Stimulated activated CD4-positive, alpha-beta T cell treated with anti-CD3 and anti-CD28 coated beads, Interleukin-1b, Interleukin-23, amount 100 ng/mL, for 4 hours (primary cell): ENCODE results near the gene CDKN2C.
"Not testable (repeated sequence)": the region's sequence is repeated elsewhere in the genome, so short reads cannot be mapped to it uniquely, and the experiment has no call there.

ENCODE experiments used
- DNase-seq, 2 donors: peaks; one replicate each; pipeline ENCODE4 v3.0.0-alpha.2; 2020; ENCODE audit warnings: low read depth in 2 of 2

CDKN2C gene

DNA sequence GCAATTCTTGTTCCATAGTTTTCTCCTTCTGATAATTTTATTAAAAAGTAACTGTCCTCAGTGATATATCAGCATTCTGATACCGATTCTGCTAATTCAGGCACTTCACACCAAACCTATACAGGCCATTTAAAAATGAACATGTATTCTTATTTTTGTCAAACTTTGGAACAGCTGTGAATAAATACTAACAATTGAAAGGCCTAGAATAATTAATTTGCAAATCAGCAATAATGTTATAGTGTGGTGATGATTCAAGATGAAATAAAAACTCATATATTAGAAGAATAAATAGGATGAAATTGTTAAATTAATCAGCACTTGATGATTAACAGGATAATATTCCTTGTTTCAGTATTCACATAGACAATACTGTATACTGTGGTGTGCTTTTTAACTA, 9.9 kb downstream of the CDKN2C start:
- DNase-seq = no peak

DNA sequence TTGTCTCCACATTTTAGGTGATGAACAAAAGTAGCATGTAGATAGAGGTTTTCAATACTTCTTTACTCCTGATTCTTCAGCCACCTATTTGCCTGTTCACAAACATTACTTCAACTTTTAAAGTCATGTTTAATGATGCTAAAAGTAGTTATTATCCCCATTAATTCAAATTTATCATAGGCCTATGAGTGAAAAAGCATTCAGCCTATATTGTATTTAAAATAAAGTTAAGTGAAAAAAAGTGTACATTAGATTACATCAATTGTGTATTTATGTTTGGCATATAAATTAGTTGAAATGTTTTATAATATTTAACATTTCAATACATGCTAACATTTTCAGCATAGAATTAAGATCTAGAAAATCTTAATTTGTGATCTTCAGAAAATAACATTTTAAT, 10.5 kb downstream of the CDKN2C start:
- DNase-seq = no peak

DNA sequence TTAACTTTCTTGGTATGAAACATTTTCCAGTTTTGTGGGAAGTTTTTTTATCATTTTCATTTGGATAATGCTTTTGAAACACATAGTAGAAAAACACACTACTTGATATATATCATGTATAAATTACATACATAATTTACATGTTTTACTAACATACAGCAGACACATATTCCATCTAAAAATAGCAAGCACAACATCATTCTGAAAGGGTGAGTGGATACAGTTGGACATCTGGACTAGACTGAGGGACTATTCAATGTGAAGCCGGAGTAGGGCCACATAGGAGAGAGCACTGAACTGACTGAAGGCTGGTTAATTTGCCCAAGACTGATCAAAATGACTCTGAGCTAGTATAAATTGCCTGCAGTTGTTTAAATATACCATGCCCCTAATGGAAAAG, 11.7 kb downstream of the CDKN2C start:
- DNase-seq = no peak

DNA sequence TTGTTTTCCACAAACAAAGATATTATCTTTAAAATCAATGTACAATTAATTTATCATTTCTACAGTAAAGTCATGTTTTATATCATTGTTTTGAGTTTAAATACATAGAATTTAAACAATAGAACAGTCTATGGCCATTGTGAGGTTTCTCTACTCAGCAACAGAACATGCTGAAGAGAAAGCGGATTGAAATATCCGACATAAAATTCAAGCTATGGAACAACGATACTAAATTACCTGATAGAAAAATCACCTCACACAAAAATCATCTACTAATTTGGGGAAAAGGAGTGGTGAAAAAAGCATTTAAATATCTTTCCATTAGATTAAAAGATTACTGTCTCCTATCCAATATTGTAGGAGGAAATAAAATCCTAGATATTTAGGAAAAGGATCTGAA, 12.6 kb downstream of the CDKN2C start:
- DNase-seq = no peak

DNA sequence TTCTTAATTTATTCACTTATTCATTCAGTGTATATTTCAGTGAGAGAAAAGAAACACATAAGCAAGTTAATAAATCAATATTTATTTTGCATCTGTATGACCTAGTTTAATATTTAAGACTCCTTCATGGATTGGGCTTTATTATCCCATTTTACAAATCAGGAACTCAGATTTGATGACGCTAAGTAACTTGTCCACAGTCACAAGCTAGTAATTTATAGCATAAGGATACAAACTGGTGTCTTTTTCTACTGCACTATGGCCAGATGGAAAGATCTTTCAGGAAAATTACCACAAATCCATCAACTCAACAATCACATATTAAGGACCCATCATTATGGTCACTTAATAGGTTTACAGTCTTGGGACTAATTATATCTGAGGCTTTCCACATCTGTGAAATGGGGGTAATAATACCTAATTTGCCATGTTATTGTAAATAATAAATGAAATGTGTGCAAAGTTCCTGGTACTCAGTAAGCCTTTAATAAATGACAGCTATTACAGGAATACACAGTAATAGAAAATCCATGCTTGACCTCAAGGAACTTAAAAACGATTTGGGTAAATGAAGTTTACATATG, 13.3 kb downstream of the CDKN2C start:
- no peak for DNase-seq

DNA sequence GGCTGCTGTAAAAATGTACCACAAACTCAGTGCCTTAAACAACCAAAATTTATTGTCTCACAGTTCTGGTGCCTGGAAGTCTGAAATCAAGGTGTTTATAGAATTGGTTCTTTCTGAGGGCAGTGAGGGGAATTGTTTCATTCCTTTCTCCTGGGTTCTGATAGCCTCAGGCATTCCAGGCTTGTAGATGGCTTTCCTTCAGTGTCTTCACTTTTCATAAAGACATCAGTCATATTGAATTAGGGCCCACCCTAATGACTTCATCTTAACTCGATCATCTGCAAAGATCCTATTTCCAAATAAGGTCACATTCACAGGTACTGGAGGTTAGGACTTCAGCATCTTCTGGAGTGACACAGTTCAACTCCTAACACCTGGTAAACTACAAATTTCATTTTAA, 15.0 kb downstream of the CDKN2C start:
- DNase-seq = no peak

DNA sequence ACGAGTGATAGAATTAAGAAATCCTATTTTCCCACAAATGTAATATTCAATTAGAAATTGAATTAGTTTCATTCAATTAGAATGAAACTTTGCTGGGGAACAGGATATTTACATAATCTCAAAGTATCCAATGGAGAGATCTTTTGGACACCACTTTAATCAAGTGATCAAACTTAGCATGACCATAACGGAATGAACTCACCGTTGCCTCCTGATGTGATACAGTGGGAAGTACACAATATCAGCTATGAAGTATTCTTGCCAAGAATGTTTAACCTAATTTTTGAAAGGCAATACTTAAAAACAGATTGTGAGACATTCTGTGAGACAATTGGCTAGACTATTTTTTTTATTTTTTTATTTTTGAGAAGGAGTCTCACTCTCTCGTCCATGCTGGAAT, 16.6 kb downstream of the CDKN2C start:
- DNase-seq = no peak

DNA sequence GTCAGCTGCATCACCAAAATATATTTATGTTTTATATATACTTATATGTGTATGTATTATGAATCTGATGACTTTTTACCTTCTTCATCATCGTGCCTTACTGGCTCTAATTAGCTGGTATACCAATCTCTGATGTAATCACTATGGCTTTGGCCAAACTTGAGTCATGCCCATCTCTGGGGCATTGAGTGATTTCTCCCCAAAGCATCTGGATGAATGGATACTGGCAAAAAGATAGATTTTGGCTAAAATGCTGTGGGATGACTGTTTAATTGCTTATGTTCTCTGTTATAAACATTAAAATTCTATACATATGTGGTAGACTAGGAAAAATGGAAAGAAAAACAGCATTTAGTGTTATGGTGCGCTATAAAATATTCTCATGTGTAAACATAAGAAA, 19.6 kb downstream of the CDKN2C start:
- DNase-seq = no peak

DNA sequence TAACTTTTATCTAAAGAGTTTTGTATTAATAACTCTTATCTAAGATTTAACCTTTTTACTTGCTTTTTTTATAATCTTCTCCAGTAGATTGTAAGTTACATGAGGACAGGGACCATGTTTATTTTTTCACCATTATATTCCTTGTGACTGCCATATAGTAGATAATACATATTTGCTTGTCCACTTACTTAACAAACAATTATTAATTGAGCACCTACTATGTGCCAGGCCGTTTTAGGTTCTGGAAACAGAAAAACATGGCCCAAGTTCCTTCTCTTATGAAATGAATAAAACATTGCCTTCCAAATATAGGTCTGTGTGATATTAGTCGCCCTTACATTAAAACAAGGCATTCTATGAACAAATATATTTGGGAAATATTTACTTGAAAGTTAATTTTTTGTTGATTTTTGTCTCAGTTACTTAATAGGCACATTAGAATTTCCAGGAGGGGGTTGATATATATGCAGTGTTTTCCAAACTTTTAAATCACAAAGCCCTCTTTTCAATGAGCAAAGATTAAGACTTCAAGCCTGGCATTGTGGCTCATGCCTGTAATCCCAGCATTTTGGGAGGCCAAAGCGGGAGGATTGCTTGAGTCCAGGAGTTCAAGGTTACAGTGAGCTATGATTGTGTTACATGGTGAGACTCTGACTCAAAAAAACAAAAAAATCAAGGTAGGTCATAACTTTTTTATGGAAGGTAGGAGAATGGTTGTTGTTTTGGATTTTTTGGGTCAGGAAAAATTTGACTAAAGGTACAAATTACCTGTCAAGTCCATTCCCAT, 22.7 kb downstream of the CDKN2C start:
- no peak for DNase-seq

DNA sequence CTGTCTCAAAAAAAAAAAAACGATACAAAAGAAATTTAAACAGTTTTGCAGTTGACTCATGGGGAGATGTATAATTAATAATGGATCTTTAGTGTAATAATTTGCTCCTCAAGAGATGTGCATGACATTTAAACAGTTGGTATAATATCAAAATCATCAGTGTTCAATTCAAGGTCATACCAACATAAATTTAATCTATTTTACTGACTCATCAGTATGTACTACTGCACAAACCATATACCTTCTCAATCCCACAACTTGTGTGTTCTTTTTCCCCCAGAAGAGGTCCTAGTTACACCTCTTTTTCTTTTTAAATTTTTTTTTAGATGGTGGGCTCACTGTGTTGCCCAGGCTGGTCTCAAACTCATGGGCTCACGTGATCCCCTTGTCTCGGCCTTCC, 23.6 kb downstream of the CDKN2C start:
- no peak for DNase-seq

DNA sequence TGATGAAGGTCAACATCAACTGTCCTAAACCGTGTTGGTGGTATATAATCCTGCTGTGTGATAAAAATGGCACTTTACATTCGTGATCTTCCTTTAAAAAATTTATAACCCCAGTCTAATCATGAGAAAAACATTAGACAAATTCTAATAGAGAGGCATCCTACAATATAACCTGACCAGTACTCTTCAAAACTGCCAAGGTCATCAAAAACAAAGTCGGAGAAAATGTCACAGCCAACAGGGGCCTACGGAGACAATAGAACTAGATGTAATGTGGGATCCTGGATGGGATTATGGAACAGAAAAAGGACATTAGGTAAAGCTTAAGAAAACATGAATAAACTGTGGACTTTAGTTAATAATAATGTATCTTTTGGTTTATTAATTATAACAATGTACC, 25.0 kb downstream of the CDKN2C start:
- DNase-seq = no peak

DNA sequence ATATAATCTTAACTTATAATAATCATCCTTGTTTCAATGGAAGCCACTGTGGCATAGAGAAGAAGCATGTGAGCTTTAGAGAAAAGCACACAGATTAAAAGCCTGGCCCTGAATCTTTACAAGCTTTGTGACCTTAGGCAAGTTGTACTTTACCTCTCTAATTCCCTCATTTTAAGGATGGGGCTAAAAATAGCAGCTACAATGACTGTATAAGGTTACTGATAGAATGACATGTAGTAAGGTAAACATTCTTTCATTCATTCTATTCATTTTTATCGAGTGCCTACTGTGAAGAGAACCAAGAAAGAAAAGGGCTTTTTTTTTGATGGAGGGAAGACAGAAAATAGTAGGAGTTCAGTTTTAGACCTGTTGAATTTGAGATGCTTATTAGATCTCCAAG, 25.6 kb downstream of the CDKN2C start:
- no peak for DNase-seq

DNA sequence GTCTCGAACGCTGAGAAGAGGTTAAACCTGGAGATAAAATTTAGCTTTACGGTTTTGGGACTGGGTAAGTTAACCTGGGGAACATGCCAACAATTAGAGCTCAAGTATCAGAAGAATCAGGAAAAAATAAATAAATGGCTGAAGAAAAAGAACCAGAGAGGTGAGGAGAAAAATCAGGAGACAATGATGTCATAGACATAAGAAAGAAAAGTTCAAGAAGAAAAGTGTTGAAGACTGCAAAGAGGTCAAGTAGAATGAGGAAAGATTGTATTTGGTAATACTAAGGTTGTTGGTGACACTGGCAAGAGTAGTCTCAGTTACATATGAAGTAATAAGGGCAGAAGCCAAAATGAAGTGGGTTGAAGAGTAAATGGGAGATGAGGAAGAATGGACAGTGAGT, 26.0 kb downstream of the CDKN2C start:
- no peak for DNase-seq

DNA sequence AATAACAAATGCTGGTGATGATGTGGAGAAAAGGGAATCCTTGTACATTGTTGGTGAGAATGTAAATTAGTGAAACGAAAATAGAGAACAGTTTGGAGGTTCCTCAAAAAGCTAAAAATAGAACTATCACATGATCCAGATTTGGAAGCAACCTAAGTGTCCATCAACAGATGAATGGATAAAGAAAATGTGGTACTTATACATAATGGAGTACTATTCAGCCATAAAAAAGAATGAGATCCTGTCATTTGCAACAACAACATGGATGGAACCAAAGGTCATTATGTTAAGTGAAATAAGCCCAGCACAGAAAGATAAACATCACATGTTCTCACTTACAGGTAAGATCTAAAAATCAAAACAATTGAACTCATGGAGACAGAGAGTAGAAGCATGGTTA, 29.3 kb downstream of the CDKN2C start:
- DNase-seq = not testable (repeated sequence)

DNA sequence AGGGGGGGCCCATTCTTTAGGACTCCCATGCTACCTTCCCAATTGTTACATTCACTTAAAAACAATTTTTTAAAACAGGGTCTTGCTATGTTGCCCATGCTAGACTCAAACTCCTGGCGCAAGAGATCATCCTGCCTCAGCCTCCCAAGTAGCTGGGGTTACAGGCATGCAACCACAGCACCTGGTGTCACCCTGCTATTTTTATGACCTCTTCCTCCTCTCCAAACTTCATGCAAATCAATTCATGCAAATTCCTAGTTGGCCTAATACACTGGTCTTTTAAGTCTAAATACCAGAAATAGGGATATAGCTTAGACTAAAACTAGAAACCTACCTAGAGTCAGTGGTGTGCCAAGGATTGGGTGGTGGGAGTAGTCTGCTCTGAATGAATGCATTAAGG, 30.1 kb downstream of the CDKN2C start:
- no peak for DNase-seq

DNA sequence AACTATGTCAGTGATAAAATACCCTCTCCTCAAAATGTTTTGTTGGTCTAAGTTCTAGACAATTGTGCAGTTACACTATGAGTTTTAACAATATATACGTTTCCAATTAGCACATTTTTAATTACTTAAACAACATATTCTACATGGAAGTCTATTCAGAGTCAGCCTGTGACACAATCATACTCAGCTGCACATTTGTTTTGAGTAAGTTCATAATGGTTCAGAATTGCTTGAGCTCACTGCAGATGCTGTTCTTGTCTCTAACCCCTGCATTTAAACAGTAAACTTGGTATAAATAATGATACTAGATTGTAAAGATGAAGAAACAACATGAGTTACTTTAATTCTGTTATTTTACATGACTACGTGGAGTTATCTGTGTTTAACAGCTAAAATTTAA, 30.6 kb downstream of the CDKN2C start:
- DNase-seq = no peak

DNA sequence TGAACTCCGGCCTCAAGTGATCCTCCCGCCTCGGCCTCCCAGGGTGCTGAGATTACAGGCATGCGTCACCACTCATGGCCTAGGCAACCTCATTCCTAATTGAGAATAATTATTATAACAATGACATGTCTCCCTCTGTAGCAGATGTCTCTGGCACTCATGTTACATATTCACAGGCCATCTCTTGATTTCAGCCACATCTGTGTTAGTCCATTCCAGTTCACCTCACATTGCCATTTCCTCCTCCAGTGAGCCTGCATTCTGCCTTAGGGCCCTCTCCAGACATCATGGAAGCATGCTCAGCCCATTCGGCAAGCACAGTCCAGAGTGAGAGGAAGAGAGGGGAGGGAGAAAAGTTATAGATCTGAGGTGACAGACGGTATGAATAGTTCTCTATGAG, 32.5 kb downstream of the CDKN2C start:
- DNase-seq = no peak

DNA sequence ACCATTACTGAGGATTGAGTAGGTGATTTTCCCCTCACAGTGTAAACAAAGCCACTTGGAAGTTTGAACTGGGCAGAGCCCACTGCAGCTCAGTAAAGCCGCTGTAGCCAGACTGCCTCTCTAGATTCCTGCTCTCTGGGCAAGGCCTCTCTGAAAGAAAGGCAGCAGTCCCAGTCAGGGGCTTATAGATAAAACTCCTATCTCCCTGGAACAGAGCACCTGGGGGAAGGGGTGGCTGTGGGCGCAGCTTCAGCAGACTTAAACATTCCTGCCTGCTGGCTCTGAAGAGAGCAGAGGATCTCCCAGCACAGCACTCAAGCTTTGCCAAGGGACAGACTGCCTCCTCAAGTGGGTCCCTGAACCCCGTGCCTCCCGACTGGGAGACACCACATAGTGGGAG, 35.5 kb downstream of the CDKN2C start:
- DNase-seq = not testable (repeated sequence)

DNA sequence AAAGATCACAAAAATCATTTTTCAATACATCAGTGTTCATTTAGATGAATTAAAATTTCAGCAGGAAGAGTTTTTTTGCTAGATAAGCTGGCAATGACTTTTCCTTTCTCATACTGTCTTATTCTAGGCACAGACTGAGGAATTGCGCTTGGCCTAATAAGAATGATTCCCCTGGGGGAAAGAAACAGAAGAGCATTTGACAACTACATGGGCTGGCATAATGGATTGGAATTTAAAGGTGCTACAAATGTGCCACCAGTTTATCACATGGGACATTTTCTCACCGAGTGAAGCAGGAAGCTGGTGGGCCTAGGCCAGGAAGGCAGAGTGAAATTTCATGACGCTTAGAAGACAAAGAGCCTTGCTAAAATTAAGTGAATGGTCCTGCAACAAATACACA, 39.3 kb downstream of the CDKN2C start:
- no peak for DNase-seq

DNA sequence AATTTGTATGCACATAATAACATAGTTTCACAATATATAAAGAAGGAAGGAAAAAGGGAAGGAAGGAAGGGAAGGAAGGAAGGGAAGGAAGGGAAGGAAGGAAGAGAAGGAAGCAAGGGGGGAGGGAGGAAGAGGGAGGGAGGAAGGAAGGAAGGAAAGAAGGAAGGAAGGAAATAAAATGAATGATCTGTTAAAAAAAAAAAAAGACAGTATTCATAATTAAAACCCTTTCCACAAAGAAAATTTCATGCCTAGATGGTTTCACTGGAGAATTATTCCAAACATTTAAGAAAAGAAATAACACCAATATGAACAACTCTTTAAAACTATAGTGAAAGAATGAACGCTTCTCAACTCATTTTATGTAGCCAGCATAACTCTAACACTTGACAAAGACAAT, 44.8 kb downstream of the CDKN2C start:
- no peak for DNase-seq

DNA sequence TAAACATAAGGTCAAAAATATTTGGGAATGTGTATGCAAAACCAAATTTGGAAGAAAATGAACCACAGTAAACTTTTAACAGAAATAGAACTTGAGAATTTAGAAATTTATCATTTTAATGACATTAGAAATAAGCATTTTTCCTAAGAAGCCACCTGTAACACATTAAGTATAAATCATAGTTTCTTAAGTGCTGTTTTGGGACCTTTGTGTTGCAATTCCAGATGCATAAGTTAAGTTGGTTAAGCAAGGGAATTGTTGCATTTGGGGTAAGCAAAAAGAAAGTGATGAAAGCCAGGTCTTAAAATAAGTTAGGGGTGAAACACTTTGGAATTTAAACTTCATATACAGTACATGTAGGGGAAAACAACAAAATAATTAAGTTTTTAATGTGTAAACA, 49.8 kb downstream of the CDKN2C start:
- no peak for DNase-seq
